Measurements from ENCODE around the gene HAO2. TPM values are rescaled to one million over a fixed set of nuclear protein-coding genes. Genes with fewer than 3 reads are reported as not detected.

The HAO2 gene
- total RNA-seq, 2 donors from 2014 or later: not detected

DNA sequence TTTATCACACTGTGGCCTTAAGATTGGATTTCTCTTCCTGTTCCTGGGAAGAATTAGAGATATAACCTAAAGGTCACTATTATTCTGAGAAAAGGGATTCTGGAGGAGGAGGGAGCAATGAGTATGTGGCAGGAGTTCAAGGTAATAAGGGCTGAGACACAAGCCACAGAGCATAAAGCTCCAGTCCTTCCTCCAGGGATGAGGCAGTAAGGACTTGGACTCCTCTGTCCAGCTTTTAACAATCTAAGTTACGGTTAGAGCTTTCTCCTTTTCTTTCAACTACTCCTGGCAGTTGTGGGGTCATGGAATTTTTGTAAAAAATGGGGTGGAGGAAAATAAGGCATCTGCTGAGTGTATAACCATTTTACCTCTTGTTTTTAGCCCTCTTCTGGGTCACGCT, 46.4 kb downstream of the HAO2 start, which contains the start of gene HSD3B2:
HSD3B2 (plus strand) TSS at position 201 of the 400 bp plus-strand sequence. CDS start 270 bp downstream, outside the sequence.
- H3K9me3 ChIP-seq (ENCODE audit: control insufficient read depth, low read length): no peaks in the 10 kb centered on the region
- no peak within 1 kb of the TSS for H3K4me3 ChIP-seq (ENCODE audit: low read length)
- H3K27me3 ChIP-seq (ENCODE audit: control insufficient read depth, insufficient read depth, low read length, poor library complexity, severe bottlenecking): peaks cover 5% of the 10 kb centered on the region
- H3K4me3 Mint-ChIP-seq: no peak within 1 kb of the TSS
- no peaks in the 10 kb centered on the region for H3K4me1 Mint-ChIP-seq
- peaks cover 32% of the 10 kb centered on the region for H3K27me3 Mint-ChIP-seq (ENCODE audit: insufficient read depth)
- no peak within 1 kb of the TSS for H3K9ac ChIP-seq (ENCODE audit: extremely low read depth, low read length, poor library complexity, severe bottlenecking)
- 81 to 83% methylated on average over 1 to 2 of the region's 2 CpGs for WGBS, 2 experiments (ENCODE audit: insufficient coverage in 1 of 2, insufficient read length in 1 of 2)
- no peak for DNase-seq
- H3K9me3 Mint-ChIP-seq: no peaks in the 10 kb centered on the region
- H3K27ac ChIP-seq (ENCODE audit: low read depth, low read length): no peak within 1 kb of the TSS
- no peak within 1 kb of the TSS for H3K27ac Mint-ChIP-seq
- no peaks in the 10 kb centered on the region for H3K4me1 ChIP-seq (ENCODE audit: control insufficient read depth, insufficient read depth, low read length)
- H3K36me3 ChIP-seq (ENCODE audit: control insufficient read depth, insufficient read depth, low read length): no peaks in the 10 kb centered on the region
- TF ChIP-seq, protein P1, sequence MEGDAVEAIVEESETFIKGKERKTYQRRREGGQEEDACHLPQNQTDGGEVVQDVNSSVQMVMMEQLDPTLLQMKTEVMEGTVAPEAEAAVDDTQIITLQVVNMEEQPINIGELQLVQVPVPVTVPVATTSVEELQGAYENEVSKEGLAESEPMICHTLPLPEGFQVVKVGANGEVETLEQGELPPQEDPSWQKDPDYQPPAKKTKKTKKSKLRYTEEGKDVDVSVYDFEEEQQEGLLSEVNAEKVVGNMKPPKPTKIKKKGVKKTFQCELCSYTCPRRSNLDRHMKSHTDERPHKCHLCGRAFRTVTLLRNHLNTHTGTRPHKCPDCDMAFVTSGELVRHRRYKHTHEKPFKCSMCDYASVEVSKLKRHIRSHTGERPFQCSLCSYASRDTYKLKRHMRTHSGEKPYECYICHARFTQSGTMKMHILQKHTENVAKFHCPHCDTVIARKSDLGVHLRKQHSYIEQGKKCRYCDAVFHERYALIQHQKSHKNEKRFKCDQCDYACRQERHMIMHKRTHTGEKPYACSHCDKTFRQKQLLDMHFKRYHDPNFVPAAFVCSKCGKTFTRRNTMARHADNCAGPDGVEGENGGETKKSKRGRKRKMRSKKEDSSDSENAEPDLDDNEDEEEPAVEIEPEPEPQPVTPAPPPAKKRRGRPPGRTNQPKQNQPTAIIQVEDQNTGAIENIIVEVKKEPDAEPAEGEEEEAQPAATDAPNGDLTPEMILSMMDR (conservative IDR thresholded peaks at IDR 0.05): no peak
- H3K36me3 Mint-ChIP-seq (ENCODE audit: low read depth): no peaks in the 10 kb centered on the region

DNA sequence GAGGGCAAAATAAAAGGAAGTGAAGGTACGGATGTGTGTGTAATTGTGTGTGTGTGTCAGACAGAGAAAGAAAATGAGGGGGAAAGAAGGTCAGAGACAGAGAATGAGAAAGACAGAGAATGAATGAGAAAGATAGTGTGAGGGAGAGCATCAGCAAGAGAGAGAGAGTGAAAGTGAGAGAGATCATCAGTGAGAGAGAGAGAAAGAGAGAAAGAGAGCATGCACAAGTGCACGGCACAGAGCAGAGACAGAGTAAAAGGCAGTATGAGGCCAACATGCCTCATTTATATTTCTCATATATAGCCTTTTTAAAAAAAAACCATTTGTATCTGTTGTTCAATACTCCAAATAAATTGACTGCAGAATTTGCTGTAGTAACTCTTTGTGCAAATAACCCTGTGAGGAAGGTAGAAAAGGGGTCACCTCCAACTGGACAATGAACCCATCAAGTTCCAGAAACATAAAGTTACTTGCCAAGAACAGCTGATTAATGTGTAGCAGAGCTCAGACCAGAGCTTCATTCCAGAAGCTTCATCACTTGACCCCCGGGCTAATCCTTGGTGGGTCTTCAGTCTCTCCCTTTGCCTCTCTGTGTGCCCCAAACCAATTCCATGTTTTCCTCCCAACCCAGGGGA, 47.5 kb downstream of the HAO2 start:
- H3K4me1 Mint-ChIP-seq: no peaks in the 10 kb centered on the region
- peaks cover 31% of the 10 kb centered on the region for H3K27me3 Mint-ChIP-seq (ENCODE audit: insufficient read depth)
- H3K27ac ChIP-seq (ENCODE audit: low read depth, low read length): no peak overlapping the region
- DNase-seq: no peak
- H3K27ac Mint-ChIP-seq: no peak overlapping the region
- H3K27me3 ChIP-seq (ENCODE audit: control insufficient read depth, insufficient read depth, low read length, poor library complexity, severe bottlenecking): peaks cover 5% of the 10 kb centered on the region
- WGBS, 2 experiments (ENCODE audit: insufficient coverage in 1 of 2, insufficient read length in 1 of 2): 90 to 100% methylated on average over 2 to 3 of the region's 3 CpGs
- H3K9me3 ChIP-seq (ENCODE audit: control insufficient read depth, low read length): no peaks in the 10 kb centered on the region
- H3K4me3 ChIP-seq (ENCODE audit: low read length): no peak overlapping the region
- H3K9me3 Mint-ChIP-seq: no peaks in the 10 kb centered on the region
- H3K4me3 Mint-ChIP-seq: no peak overlapping the region
- H3K9ac ChIP-seq (ENCODE audit: extremely low read depth, low read length, poor library complexity, severe bottlenecking): no peak overlapping the region
- no peaks in the 10 kb centered on the region for H3K4me1 ChIP-seq (ENCODE audit: control insufficient read depth, insufficient read depth, low read length)
- H3K36me3 Mint-ChIP-seq (ENCODE audit: low read depth): no peaks in the 10 kb centered on the region
- TF ChIP-seq, protein P1 (conservative IDR thresholded peaks at IDR 0.05): no peak
- no peaks in the 10 kb centered on the region for H3K36me3 ChIP-seq (ENCODE audit: control insufficient read depth, insufficient read depth, low read length)

DNA sequence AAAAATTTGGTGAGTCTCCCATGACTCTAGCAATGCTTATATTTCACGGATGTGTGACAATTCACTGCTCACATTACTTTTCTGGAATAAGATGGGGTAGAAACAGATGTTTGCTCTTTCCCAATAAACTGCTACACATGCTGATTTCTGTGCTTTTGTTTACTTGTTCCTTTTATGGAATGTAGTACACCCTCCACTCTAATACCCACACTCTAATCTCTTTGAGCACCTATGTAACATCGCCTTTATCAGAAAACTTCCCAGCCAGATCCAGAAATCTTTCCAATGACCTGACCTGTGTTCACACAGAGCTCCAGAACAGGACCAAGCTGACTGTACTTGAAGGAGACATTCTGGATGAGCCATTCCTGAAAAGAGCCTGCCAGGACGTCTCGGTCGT, 50.5 kb downstream of the HAO2 start:
- 91 to 93% methylated on average over 4 to 5 of the region's 5 CpGs for WGBS, 2 experiments (ENCODE audit: insufficient coverage in 1 of 2, insufficient read length in 1 of 2)
- no peak for DNase-seq
- Mint-ChIP-seq H3K4me3 (no peak overlapping the region), H3K36me3 (ENCODE audit: low read depth) (no peaks in the 10 kb centered on the region), H3K27me3 (ENCODE audit: insufficient read depth) (peaks cover 35% of the 10 kb centered on the region), H3K4me1 (peaks cover 7% of the 10 kb centered on the region), H3K9me3 (no peaks in the 10 kb centered on the region), H3K27ac (no peak overlapping the region)
- TF ChIP-seq, protein P1 (conservative IDR thresholded peaks at IDR 0.05): no peak
- Histone ChIP-seq H3K9me3 (ENCODE audit: control insufficient read depth, low read length) (no peaks in the 10 kb centered on the region), H3K27ac (ENCODE audit: low read depth, low read length) (no peak overlapping the region), H3K36me3 (ENCODE audit: control insufficient read depth, insufficient read depth, low read length) (no peaks in the 10 kb centered on the region), H3K27me3 (ENCODE audit: control insufficient read depth, insufficient read depth, low read length, poor library complexity, severe bottlenecking) (no peaks in the 10 kb centered on the region), H3K9ac (ENCODE audit: extremely low read depth, low read length, poor library complexity, severe bottlenecking) (no peak overlapping the region), H3K4me3 (ENCODE audit: low read length) (no peak overlapping the region), H3K4me1 (ENCODE audit: control insufficient read depth, insufficient read depth, low read length) (no peaks in the 10 kb centered on the region)

Measured in endodermal cell (in vitro differentiated cells).